ENCODE results near the gene THTPA.

The THTPA gene

GRCh38 chr14:23545740-23546365 is 10.2 kb upstream of the THTPA start:
- Histone ChIP-seq H3K23ac (ENCODE audit: low read length) (no peak overlapping the region), H2AK5ac (ENCODE audit: low read length) (no peak overlapping the region), H3K27ac (ENCODE audit: low read depth, low read length) (no peak overlapping the region), H3K56ac (ENCODE audit: low read length) (no peak overlapping the region), H3K79me2 (ENCODE audit: control insufficient read depth, insufficient read depth, low read length) (peaks cover 11% of the 10 kb centered on the region), H3K36me3 (ENCODE audit: control insufficient read depth, insufficient read depth, low read length) (no peaks in the 10 kb centered on the region), H4K8ac (ENCODE audit: low read depth, low read length) (no peak overlapping the region), H3K4ac (ENCODE audit: low read depth, low read length) (no peak overlapping the region), H3K18ac (ENCODE audit: low read length) (no peak overlapping the region), H3K27me3 (ENCODE audit: insufficient read depth, low read length, poor library complexity) (no peaks in the 10 kb centered on the region), H3K4me3 (ENCODE audit: low read length) (no peak overlapping the region), H2BK15ac (replicated peaks; ENCODE audit: low read depth) (no peak overlapping the region), H3K4me1 (ENCODE audit: control insufficient read depth, low read depth, low read length) (peaks cover 22% of the 10 kb centered on the region), H4K5ac (ENCODE audit: low read length) (no peak overlapping the region), H2BK120ac (ENCODE audit: low read depth, low read length) (no peak overlapping the region), H3K9ac (ENCODE audit: low read length) (no peak overlapping the region), H3K4me2 (ENCODE audit: low read length) (no peak overlapping the region), H3K79me1 (ENCODE audit: low read length) (peaks cover 2% of the 10 kb centered on the region), H2BK5ac (ENCODE audit: low read length) (no peak overlapping the region)
- no peak for DNase-seq
- no CpG with 5 or more reads among the region's 4 CpGs for WGBS (ENCODE audit: extremely low coverage, insufficient coverage, low lambda C conversion rate)

GRCh38 chr14:23546450-23547035 is 9.5 kb upstream of the THTPA start:
- no peaks in the 10 kb centered on the region for H3K27me3 ChIP-seq (ENCODE audit: insufficient read depth, low read length, poor library complexity)
- H4K5ac ChIP-seq (ENCODE audit: low read length) = no peak overlapping the region
- no peak overlapping the region for H2BK120ac ChIP-seq (ENCODE audit: low read depth, low read length)
- H3K9ac ChIP-seq (ENCODE audit: low read length) = no peak overlapping the region
- no CpG with 5 or more reads among the region's 10 CpGs for WGBS (ENCODE audit: extremely low coverage, insufficient coverage, low lambda C conversion rate)
- H3K36me3 ChIP-seq (ENCODE audit: control insufficient read depth, insufficient read depth, low read length) = no peaks in the 10 kb centered on the region
- no peak overlapping the region for H2BK15ac ChIP-seq (replicated peaks; ENCODE audit: low read depth)
- H3K56ac ChIP-seq (ENCODE audit: low read length) = peak overlapping the region; percentile 3
- DNase-seq = no peak
- no peak overlapping the region for H2BK5ac ChIP-seq (ENCODE audit: low read length)
- no peak overlapping the region for H4K8ac ChIP-seq (ENCODE audit: low read depth, low read length)
- no peak overlapping the region for H2AK5ac ChIP-seq (ENCODE audit: low read length)
- H3K79me2 ChIP-seq (ENCODE audit: control insufficient read depth, insufficient read depth, low read length) = peaks cover 11% of the 10 kb centered on the region
- no peak overlapping the region for H3K4me3 ChIP-seq (ENCODE audit: low read length)
- H3K4me2 ChIP-seq (ENCODE audit: low read length) = no peak overlapping the region
- no peak overlapping the region for H3K23ac ChIP-seq (ENCODE audit: low read length)
- H3K4ac ChIP-seq (ENCODE audit: low read depth, low read length) = no peak overlapping the region
- no peak overlapping the region for H3K18ac ChIP-seq (ENCODE audit: low read length)
- peaks cover 2% of the 10 kb centered on the region for H3K79me1 ChIP-seq (ENCODE audit: low read length)
- peaks cover 22% of the 10 kb centered on the region for H3K4me1 ChIP-seq (ENCODE audit: control insufficient read depth, low read depth, low read length)
- H3K27ac ChIP-seq (ENCODE audit: low read depth, low read length) = no peak overlapping the region

DNA sequence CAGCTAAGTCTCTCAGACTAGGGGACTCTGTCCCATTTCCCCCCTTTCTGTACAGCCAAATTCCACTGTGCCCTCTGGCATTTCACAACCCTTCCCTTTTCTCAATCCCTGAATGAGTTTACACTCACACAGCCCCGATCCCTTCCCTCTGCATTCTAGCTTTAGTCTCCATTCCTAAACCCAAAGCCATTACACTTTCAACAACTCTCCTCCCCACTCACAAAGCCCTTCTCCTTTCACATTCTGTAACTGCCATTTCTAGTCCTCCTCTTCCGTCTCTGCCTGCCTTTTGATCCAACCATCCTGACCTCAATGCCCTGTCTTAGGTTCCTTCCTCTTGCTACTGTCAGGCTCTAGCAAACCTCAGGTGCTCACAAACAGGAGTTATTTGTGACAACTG is 8.1 kb upstream of the THTPA start:
- no peak overlapping the region for H3K18ac ChIP-seq (ENCODE audit: low read length)
- no peak overlapping the region for H3K23ac ChIP-seq (ENCODE audit: low read length)
- DNase-seq = peak; percentile 18
- H3K9ac ChIP-seq (ENCODE audit: low read length) = peak overlapping the region; percentile 1
- no peak overlapping the region for H3K4ac ChIP-seq (ENCODE audit: low read depth, low read length)
- H2AK5ac ChIP-seq (ENCODE audit: low read length) = no peak overlapping the region
- H2BK15ac ChIP-seq (replicated peaks; ENCODE audit: low read depth) = no peak overlapping the region
- H3K36me3 ChIP-seq (ENCODE audit: control insufficient read depth, insufficient read depth, low read length) = no peaks in the 10 kb centered on the region
- peak overlapping the region; percentile 0 for H3K56ac ChIP-seq (ENCODE audit: low read length)
- no peaks in the 10 kb centered on the region for H3K27me3 ChIP-seq (ENCODE audit: insufficient read depth, low read length, poor library complexity)
- peaks cover 22% of the 10 kb centered on the region for H3K4me1 ChIP-seq (ENCODE audit: control insufficient read depth, low read depth, low read length)
- no peak overlapping the region for H2BK5ac ChIP-seq (ENCODE audit: low read length)
- no peak overlapping the region for H3K4me2 ChIP-seq (ENCODE audit: low read length)
- no peak overlapping the region for H3K27ac ChIP-seq (ENCODE audit: low read depth, low read length)
- peaks cover 11% of the 10 kb centered on the region for H3K79me2 ChIP-seq (ENCODE audit: control insufficient read depth, insufficient read depth, low read length)
- no CpG with 5 or more reads among the region's 2 CpGs for WGBS (ENCODE audit: extremely low coverage, insufficient coverage, low lambda C conversion rate)
- peaks cover 2% of the 10 kb centered on the region for H3K79me1 ChIP-seq (ENCODE audit: low read length)
- H2BK120ac ChIP-seq (ENCODE audit: low read depth, low read length) = no peak overlapping the region
- no peak overlapping the region for H4K8ac ChIP-seq (ENCODE audit: low read depth, low read length)
- H3K4me3 ChIP-seq (ENCODE audit: low read length) = no peak overlapping the region
- H4K5ac ChIP-seq (ENCODE audit: low read length) = no peak overlapping the region

- WGBS (ENCODE audit: extremely low coverage, insufficient coverage, low lambda C conversion rate) = no CpG with 5 or more reads among the region's 18 CpGs
- Histone ChIP-seq H3K79me1 (ENCODE audit: low read length) (no peaks in the 10 kb centered on the region), H2BK120ac (ENCODE audit: low read depth, low read length) (no peak overlapping the region), H3K4me1 (ENCODE audit: control insufficient read depth, low read depth, low read length) (peaks cover 22% of the 10 kb centered on the region), H3K4me3 (ENCODE audit: low read length) (no peak overlapping the region), H3K18ac (ENCODE audit: low read length) (peak overlapping the region; percentile 16), H3K27me3 (ENCODE audit: insufficient read depth, low read length, poor library complexity) (no peaks in the 10 kb centered on the region), H3K27ac (ENCODE audit: low read depth, low read length) (peak overlapping the region; percentile 51), H3K79me2 (ENCODE audit: control insufficient read depth, insufficient read depth, low read length) (peaks cover 11% of the 10 kb centered on the region), H3K9ac (ENCODE audit: low read length) (no peak overlapping the region), H4K5ac (ENCODE audit: low read length) (no peak overlapping the region), H3K4ac (ENCODE audit: low read depth, low read length) (no peak overlapping the region), H2BK15ac (replicated peaks; ENCODE audit: low read depth) (no peak overlapping the region), H3K56ac (ENCODE audit: low read length) (peak overlapping the region; percentile 15), H3K36me3 (ENCODE audit: control insufficient read depth, insufficient read depth, low read length) (no peaks in the 10 kb centered on the region), H3K23ac (ENCODE audit: low read length) (no peak overlapping the region), H2BK5ac (ENCODE audit: low read length) (no peak overlapping the region), H3K4me2 (ENCODE audit: low read length) (no peak overlapping the region), H4K8ac (ENCODE audit: low read depth, low read length) (no peak overlapping the region), H2AK5ac (ENCODE audit: low read length) (no peak overlapping the region)
- DNase-seq = peak; percentile 92
Measured at GRCh38 chr14:23548351-23549318, 7.4 kb upstream of the THTPA start.

DNA sequence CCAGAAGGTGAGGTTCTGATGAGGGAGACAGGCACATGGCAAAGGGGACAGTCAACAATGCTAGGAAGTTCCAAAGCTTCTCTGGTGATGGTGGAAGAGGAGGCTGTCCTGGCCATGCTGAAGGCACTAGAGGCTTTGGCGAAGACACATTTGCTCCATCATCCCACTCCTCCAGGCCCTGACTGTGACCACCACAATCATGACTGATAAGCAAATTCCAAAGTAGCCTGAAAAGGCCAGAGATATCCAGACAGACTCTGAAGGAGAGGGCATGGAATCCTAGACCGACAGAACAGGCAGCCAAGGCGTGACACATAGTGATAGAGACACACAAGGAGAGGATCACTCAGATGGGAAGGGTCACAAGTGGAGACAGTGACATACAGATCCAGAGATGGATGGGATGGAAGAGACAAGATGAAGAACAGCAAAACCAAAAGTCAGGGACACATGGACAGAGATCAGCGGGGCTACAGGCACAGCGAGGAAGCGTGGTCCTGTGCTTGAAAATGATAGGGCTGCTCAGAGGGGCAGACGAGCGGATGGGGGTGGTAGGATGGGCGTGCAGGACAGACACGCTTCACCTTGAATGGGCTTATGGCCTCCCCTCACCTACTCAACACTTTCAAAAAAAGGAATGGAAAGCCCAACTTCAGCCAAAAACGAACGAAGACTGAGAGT is 5.8 kb upstream of the THTPA start:
- Histone ChIP-seq H3K23ac (ENCODE audit: low read length) (no peak overlapping the region), H4K8ac (ENCODE audit: low read depth, low read length) (no peak overlapping the region), H3K36me3 (ENCODE audit: control insufficient read depth, insufficient read depth, low read length) (no peaks in the 10 kb centered on the region), H2BK15ac (replicated peaks; ENCODE audit: low read depth) (no peak overlapping the region), H3K4me1 (ENCODE audit: control insufficient read depth, low read depth, low read length) (peaks cover 16% of the 10 kb centered on the region), H3K4me3 (ENCODE audit: low read length) (peak overlapping the region; percentile 60), H2BK5ac (ENCODE audit: low read length) (no peak overlapping the region), H3K27me3 (ENCODE audit: insufficient read depth, low read length, poor library complexity) (no peaks in the 10 kb centered on the region), H3K79me1 (ENCODE audit: low read length) (no peaks in the 10 kb centered on the region), H2AK5ac (ENCODE audit: low read length) (no peak overlapping the region), H3K79me2 (ENCODE audit: control insufficient read depth, insufficient read depth, low read length) (peaks cover 11% of the 10 kb centered on the region), H3K18ac (ENCODE audit: low read length) (no peak overlapping the region), H3K9ac (ENCODE audit: low read length) (peak overlapping the region; percentile 64), H3K56ac (ENCODE audit: low read length) (peak overlapping the region; percentile 85), H3K4me2 (ENCODE audit: low read length) (peak overlapping the region; percentile 15), H3K4ac (ENCODE audit: low read depth, low read length) (no peak overlapping the region), H4K5ac (ENCODE audit: low read length) (no peak overlapping the region), H2BK120ac (ENCODE audit: low read depth, low read length) (no peak overlapping the region), H3K27ac (ENCODE audit: low read depth, low read length) (peak overlapping the region; percentile 61)
- DNase-seq = peak; percentile 59
- WGBS (ENCODE audit: extremely low coverage, insufficient coverage, low lambda C conversion rate) = no CpG with 5 or more reads among the region's 12 CpGs
